ENCODE data around the gene INPP4B. TPM values are rescaled to one million over a fixed set of nuclear protein-coding genes. Genes with fewer than 3 reads are reported as not detected.
A peak's percentile ranks its signal among the peaks of the same experiment; 100 is the strongest.
"Not testable (repeated sequence)": the region's sequence is repeated elsewhere in the genome, so short reads cannot be mapped to it uniquely, and the experiment has no call there.

INPP4B gene
- total RNA-seq, 2 donors from 2014 or later = 8.2 to 16.6 TPM

DNA sequence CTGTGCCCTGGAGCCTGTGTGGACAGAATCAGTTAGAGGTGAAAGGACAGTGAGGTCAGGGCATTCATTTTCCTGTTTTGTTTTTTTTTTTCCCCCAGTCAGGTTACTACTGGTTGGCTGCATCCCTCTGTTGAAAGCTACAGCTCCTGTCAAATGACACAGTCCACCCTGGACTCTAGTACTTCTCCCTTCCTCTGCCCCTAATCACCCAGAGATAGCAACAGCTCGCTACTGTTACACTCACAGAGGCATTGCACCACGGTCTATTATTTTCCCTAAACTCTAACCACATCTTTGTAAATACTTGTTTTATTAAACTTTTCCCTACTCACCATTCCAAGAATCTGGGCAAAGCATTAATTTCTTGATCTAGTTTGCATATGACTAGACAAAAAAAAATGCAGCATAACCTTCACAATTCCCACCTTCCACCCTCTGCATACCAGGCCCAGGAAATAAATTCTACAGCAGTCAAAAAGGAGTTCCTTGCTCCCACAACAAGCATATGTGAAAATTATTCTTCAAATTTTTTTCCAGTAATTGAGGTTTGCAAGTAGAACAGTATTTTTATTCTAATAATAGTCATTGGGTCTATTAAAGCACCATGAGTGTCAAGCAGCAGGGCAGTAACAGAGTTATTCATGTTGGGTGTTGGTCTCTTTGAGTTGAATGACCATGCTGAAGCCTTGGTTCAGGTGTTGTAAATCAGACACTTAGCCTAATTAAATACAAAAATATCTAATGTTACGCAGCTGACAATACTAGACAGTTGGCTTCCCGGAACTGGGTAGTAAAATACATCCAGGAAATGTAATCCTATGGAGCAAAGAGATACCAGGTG, 329.2 kb downstream of the INPP4B start:
- no peak for DNase-seq
- intact Hi-C loops (cut with DNase I) = no loop called here
- TF ChIP-seq CTCF (IDR thresholded peaks at IDR 0.05) (no peak), POLR2A (IDR thresholded peaks at IDR 0.05) (no peak)
- Histone ChIP-seq H3K27ac (no peak overlapping the region), H3K36me3 (replicated peaks in 1 of 2; ENCODE audit: insufficient read depth in 1 of 2, low read depth in 2 of 2) (no peaks in the 10 kb centered on the region), H3K9me3 (no peaks in the 10 kb centered on the region), H3K27me3 (no peaks in the 10 kb centered on the region), H3K4me3 (no peak overlapping the region), H3K4me1 (no peaks in the 10 kb centered on the region)
- no peak for ATAC-seq
- 88 to 90% methylated on average over 4 of the region's 4 CpGs for WGBS, 2 donors

DNA sequence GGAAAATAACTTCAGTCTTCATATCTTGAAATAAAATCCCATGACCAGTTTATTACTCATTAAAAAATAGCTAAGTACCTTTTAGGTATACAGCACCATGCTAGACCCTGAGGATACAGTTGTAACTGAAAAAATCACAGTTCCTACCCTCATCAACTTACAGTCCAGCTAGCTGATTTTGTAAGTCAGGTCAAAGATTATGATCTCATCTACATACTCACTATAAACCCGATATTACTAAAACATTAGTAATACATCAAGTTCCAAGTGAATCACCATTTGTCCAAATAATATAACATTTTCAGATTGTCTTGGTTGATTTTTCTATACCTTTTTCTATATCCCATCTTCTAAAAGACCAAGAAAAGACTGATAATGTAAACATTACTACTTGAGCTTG, 333.9 kb downstream of the INPP4B start:
- no peak overlapping the region for H3K27ac ChIP-seq
- H3K9me3 ChIP-seq = no peaks in the 10 kb centered on the region
- TF ChIP-seq POLR2A (IDR thresholded peaks at IDR 0.05) (no peak), CTCF (IDR thresholded peaks at IDR 0.05) (no peak)
- intact Hi-C loops (cut with DNase I) = no loop called here
- H3K4me3 ChIP-seq = no peak overlapping the region
- H3K4me1 ChIP-seq = no peaks in the 10 kb centered on the region
- WGBS, 2 donors = 80 to 88% methylated on average over 1 of the region's 1 CpG
- DNase-seq (no peak), ATAC-seq (no peak)
- no peaks in the 10 kb centered on the region for H3K36me3 ChIP-seq (replicated peaks in 1 of 2; ENCODE audit: insufficient read depth in 1 of 2, low read depth in 2 of 2)
- H3K27me3 ChIP-seq = no peaks in the 10 kb centered on the region

DNA sequence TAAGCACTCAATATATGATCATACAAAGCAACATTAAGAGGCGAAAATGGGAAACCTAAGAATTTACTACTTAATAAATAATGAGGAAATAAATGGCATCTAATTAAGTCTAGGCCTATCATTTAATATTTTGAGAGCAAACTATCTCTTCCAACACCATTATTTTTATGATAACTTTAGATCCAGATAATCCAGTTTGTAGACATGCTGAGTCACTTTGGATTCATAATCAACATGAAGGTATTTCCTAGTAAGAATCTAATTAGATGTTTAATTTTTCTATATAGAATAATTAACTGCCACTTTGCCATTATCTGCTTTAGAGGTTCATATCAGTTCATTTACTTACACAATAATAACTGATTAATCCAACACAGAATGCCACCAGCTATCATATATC, 336.2 kb downstream of the INPP4B start:
- Histone ChIP-seq H3K4me3 (no peak overlapping the region), H3K9me3 (no peaks in the 10 kb centered on the region), H3K27me3 (no peaks in the 10 kb centered on the region), H3K4me1 (no peaks in the 10 kb centered on the region), H3K36me3 (replicated peaks in 1 of 2; ENCODE audit: insufficient read depth in 1 of 2, low read depth in 2 of 2) (no peaks in the 10 kb centered on the region), H3K27ac (no peak overlapping the region)
- intact Hi-C loops (cut with DNase I) = no loop called here
- no peak for TF ChIP-seq POLR2A (IDR thresholded peaks at IDR 0.05)
- TF ChIP-seq CTCF (IDR thresholded peaks at IDR 0.05) = no peak
- 100% methylated on average over 1 of the region's 1 CpG for WGBS, 2 donors
- DNase-seq (no peak), ATAC-seq (no peak)

DNA sequence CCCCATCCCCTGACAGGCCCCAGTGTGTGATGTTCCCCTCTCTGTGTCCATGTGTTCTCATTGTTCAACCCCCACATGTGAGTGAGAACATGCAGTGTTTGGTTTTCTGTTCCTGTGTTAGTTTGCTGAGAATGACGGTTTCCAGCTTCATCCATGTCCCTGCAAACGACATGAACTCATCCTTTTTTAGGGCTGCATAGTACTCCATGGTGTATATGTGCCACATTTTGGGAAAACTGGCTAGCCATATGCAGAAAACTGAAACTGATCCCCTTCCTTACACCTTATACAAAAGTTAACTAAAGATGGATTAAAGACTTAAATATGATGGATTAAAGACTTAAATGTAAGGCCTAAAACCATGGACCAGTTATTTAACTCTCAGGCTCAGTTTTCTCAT, 336.7 kb downstream of the INPP4B start:
- DNase-seq, ATAC-seq: not testable (repeated sequence)
- 86 to 89% methylated on average over 2 of the region's 2 CpGs for WGBS, 2 donors

GRCh38 chr4:142500966-142501365, 345.1 kb downstream of the INPP4B start:
- Histone ChIP-seq H3K27ac (no peak overlapping the region), H3K4me3 (no peak overlapping the region), H3K36me3 (replicated peaks in 1 of 2; ENCODE audit: insufficient read depth in 1 of 2, low read depth in 2 of 2) (no peaks in the 10 kb centered on the region), H3K9me3 (no peaks in the 10 kb centered on the region), H3K27me3 (no peaks in the 10 kb centered on the region), H3K4me1 (peaks cover 8% of the 10 kb centered on the region)
- peak; percentile 71 for ATAC-seq
- intact Hi-C loops (cut with DNase I) = no loop called here
- TF ChIP-seq POLR2A (IDR thresholded peaks at IDR 0.05) = no peak
- no peak for TF ChIP-seq CTCF (IDR thresholded peaks at IDR 0.05)
- DNase-seq = peak; percentile 14 to 28 (median 26)
- 19 to 28% methylated on average over 3 of the region's 3 CpGs for WGBS, 2 donors

More for the DNA sequence above, 336.7 kb downstream of the INPP4B start:
- H3K27ac ChIP-seq; H3K4me1 ChIP-seq; H3K9me3 ChIP-seq; H3K4me3 ChIP-seq; H3K27me3 ChIP-seq; H3K36me3 ChIP-seq (replicated peaks in 1 of 2; ENCODE audit: insufficient read depth in 1 of 2, low read depth in 2 of 2); intact Hi-C loops (cut with DNase I): not testable (repeated sequence)

Measured in body of pancreas (tissue), 4 donors.